HCT116 (cell line): Measurements from ENCODE around the gene ARVCF. TPM values are rescaled to one million over a fixed set of nuclear protein-coding genes. Genes with fewer than 3 reads are reported as not detected.

Experiments
- ATAC-seq: fragments of 200-7000 bp; cut with Tn5 transposase; 2 replicates; pipeline ENCODE4 v1.9.1; 2020; ENCODE audit warnings: mild to moderate bottlenecking, moderate library complexity
- BruUV-seq: library from RNA; stranded (reverse); fragments of 400-500 nt; replicated peaks from 2 replicates; lab custom pipeline; 2021; lab: Mats Ljungman, UMichigan
- CTCF ChIA-PET: fragments of 300-600 bp; sonication (Branson Sonifier 250); formaldehyde crosslinking; loops from one replicate; lab custom pipeline; 2021; ENCODE audit warnings: antibody characterized with exemption; lab: Charles Lee
- POLR2A ChIA-PET: fragments of 300-600, 350-600 bp; sonication (Branson Sonifier 250); formaldehyde crosslinking; loops from one replicate; lab custom pipeline; 2021; ENCODE audit warnings: antibody characterized with exemption; lab: Charles Lee
- RAD21 ChIA-PET, 2 experiments: fragments of 300-600 bp; sonication (Branson Sonifier 250); formaldehyde crosslinking; loops; one replicate each; lab custom pipeline; 2023; ENCODE audit warnings: low total read pairs in 2 of 2; ENCODE audit not compliant: uncharacterized antibody in 2 of 2, unreplicated experiment in 2 of 2, low non-redundant PET in 1 of 2; lab: Charles Lee
- DNase-seq: peaks from one replicate; pipeline ENCODE4 v3.0.0-alpha.2; 2010; ENCODE audit warnings: low read depth, low spot score
- H2AFZ ChIP-seq: fragments of 200-600 bp; shearing (Covaris generic), sonication (generic); 2 replicates; pipeline ENCODE4 v1.6.1; 2017; ENCODE audit warnings: low read depth, mixed run types, mixed read lengths, antibody characterized with exemption, low read length; ENCODE audit not compliant: poor library complexity, severe bottlenecking
- H3K27ac ChIP-seq: 2 replicates; pipeline ENCODE4 v1.5.1; 2012; ENCODE audit warnings: low read depth, low read length
- H3K27me3 ChIP-seq: fragments of 200-600 bp; sonication (generic); 2 replicates; pipeline ENCODE4 v1.6.1; 2016; ENCODE audit warnings: mixed run types, low read length, mixed read lengths; ENCODE audit not compliant: insufficient read depth
- H3K36me3 ChIP-seq, 2 experiments: fragments of 200-500 bp in 1 of 2; fragments of 200-600 bp in 1 of 2; sonication (Bioruptor generic) in 1 of 2; sonication (generic) in 1 of 2; 2 replicates each; pipeline versions ENCODE4 v1.5.1 to v1.6.1; 2014 to 2016; ENCODE audit warnings: low read length in 2 of 2, inconsistent platforms in 1 of 2, mixed read lengths in 1 of 2, mixed run types in 1 of 2; ENCODE audit not compliant: insufficient read depth in 2 of 2, control insufficient read depth in 1 of 2
- H3K4me1 ChIP-seq, 2 experiments: fragments of 200-600 bp in 1 of 2; sonication (generic) in 1 of 2; 2 replicates each; pipeline versions ENCODE4 v1.5.1 to v1.6.1; 2012 to 2017; ENCODE audit warnings: low read length in 2 of 2, inconsistent platforms in 1 of 2, mild to moderate bottlenecking in 1 of 2, mixed read lengths in 1 of 2, mixed run types in 1 of 2, moderate library complexity in 1 of 2; ENCODE audit not compliant: insufficient read depth in 2 of 2, control insufficient read depth in 1 of 2
- H3K4me2 ChIP-seq: fragments of 200-600 bp; sonication (generic); 2 replicates; pipeline ENCODE4 v1.6.1; 2017; ENCODE audit warnings: mixed run types, low read length, mixed read lengths
- H3K4me3 ChIP-seq, 2 experiments: fragments of 200-600 bp in 1 of 2; sonication (generic) in 1 of 2; replicated peaks in 1 of 2; 2 replicates each; pipeline ENCODE4 v1.5.1; 2011 to 2016; ENCODE audit warnings: low read length in 2 of 2, control low read depth in 1 of 2, low read depth in 1 of 2, mild to moderate bottlenecking in 1 of 2, mixed read lengths in 1 of 2, mixed run types in 1 of 2
- H3K79me2 ChIP-seq: fragments of 200-600 bp; sonication (generic); 2 replicates; pipeline ENCODE4 v1.6.1; 2017; ENCODE audit warnings: mild to moderate bottlenecking, mixed run types, low read length, moderate library complexity, mixed read lengths; ENCODE audit not compliant: insufficient read depth
- H3K9ac ChIP-seq: fragments of 200-600 bp; sonication (generic); 2 replicates; pipeline ENCODE4 v1.6.1; 2016; ENCODE audit warnings: low read length, mixed read lengths
- H3K9me2 ChIP-seq: fragments of 200-600 bp; sonication (generic), shearing (Covaris generic); 2 replicates; pipeline ENCODE4 v1.6.1; 2017; ENCODE audit warnings: mixed run types, mild to moderate bottlenecking, moderate library complexity; ENCODE audit not compliant: insufficient read depth
- H3K9me3 ChIP-seq, 2 experiments: fragments of 200-500 bp in 1 of 2; fragments of 200-600 bp in 1 of 2; sonication (Bioruptor generic) in 1 of 2; sonication (generic) in 1 of 2; 2 replicates each; pipeline ENCODE4 v1.6.1; 2014 to 2017; ENCODE audit warnings: low read length in 2 of 2, mixed read lengths in 2 of 2, inconsistent platforms in 1 of 2, low read depth in 1 of 2, mild to moderate bottlenecking in 1 of 2, mixed run types in 1 of 2, moderate library complexity in 1 of 2; ENCODE audit not compliant: control insufficient read depth in 1 of 2, insufficient read depth in 1 of 2
- H4K20me1 ChIP-seq: fragments of 200-600 bp; sonication (generic), shearing (Covaris generic); 2 replicates; pipeline ENCODE4 v1.6.1; 2017; ENCODE audit warnings: mixed run types, mild to moderate bottlenecking, moderate library complexity; ENCODE audit not compliant: insufficient read depth
- CBX3 ChIP-seq: IDR thresholded peaks from 2 replicates; pipeline ENCODE4 v1.6.1; 2012; ENCODE audit warnings: low read depth
- CEBPB ChIP-seq: IDR thresholded peaks from 2 replicates; pipeline ENCODE4 v1.6.1; 2012; ENCODE audit warnings: low read depth
- EGR1 ChIP-seq: IDR thresholded peaks from 2 replicates; pipeline ENCODE4 v1.6.1; 2012; ENCODE audit warnings: low read depth
- ELF1 ChIP-seq: IDR thresholded peaks from 2 replicates; pipeline ENCODE4 v1.6.1; 2012; ENCODE audit warnings: low read depth, borderline replicate concordance
- EZH2 ChIP-seq: fragments of 200-600 bp; sonication (generic); IDR thresholded peaks from 2 replicates; pipeline ENCODE4 v1.6.1; 2017; ENCODE audit warnings: antibody characterized with exemption, mixed run types
- EZH2phosphoT487 ChIP-seq: fragments of 200-600 bp; IDR thresholded peaks from 2 replicates; pipeline ENCODE4 v1.6.1; 2018; ENCODE audit warnings: antibody characterized with exemption, borderline replicate concordance
- JUND ChIP-seq: IDR thresholded peaks from 2 replicates; pipeline ENCODE4 v1.6.1; 2012
- POLR2AphosphoS5 ChIP-seq: IDR thresholded peaks from 2 replicates; pipeline ENCODE4 v1.6.1; 2011; ENCODE audit warnings: mild to moderate bottlenecking, low read depth, low read length, moderate library complexity
- TCF7L2 ChIP-seq: IDR thresholded peaks from 2 replicates; pipeline ENCODE4 v1.7.0; 2011; ENCODE audit warnings: borderline replicate concordance, inconsistent platforms; ENCODE audit not compliant: insufficient read depth, insufficient read length; ENCODE audit errors: extremely low read depth
- YY1 ChIP-seq: IDR thresholded peaks from 2 replicates; pipeline ENCODE4 v1.6.1; 2011; ENCODE audit warnings: low read length, low read depth, moderate library complexity, mild to moderate bottlenecking; ENCODE audit not compliant: insufficient replicate concordance; ENCODE audit errors: extremely low read depth
- ZFX ChIP-seq: fragments of 450-650 bp; IDR thresholded peaks from 2 replicates; pipeline ENCODE4 v1.6.1; 2017
- ZNF274 ChIP-seq: fragments of 200-500 bp; sonication (Bioruptor generic); IDR thresholded peaks from 2 replicates; pipeline ENCODE4 v1.6.1; 2014; ENCODE audit warnings: mild to moderate bottlenecking, low read depth, low read length, inconsistent platforms
- intact Hi-C: fragments of 100-400 bp; cut with micrococcal nuclease; formaldehyde crosslinking; loops from 2 replicates; pipeline ENCODE4 v1.10.0; 2022
- total RNA-seq: library from RNA; stranded (reverse); gene quantifications from one replicate; pipeline ENCODE4 v1.2.1, GENCODE V29; 2021; ENCODE audit not compliant: unreplicated experiment
- TF ChIP-seq, protein P1 (sequence below), 3 experiments: fragments of 200-600 bp in 1 of 3; sonication (generic) in 1 of 3; IDR thresholded peaks in 2 of 3; conservative IDR thresholded peaks in 1 of 3; 2 replicates each; pipeline ENCODE4 v1.5.1; 2012 to 2017; ENCODE audit warnings: low read depth in 2 of 3, low read length in 2 of 3, antibody characterized with exemption in 1 of 3, borderline replicate concordance in 1 of 3, control low read depth in 1 of 3, mild to moderate bottlenecking in 1 of 3, mixed read lengths in 1 of 3, mixed run types in 1 of 3, moderate library complexity in 1 of 3; ENCODE audit not compliant: insufficient read depth in 1 of 3
- TF ChIP-seq, protein P2 (sequence below): IDR thresholded peaks from 2 replicates; pipeline ENCODE4 v1.6.1; 2012
- TF ChIP-seq, protein P3 (sequence below): IDR thresholded peaks from 2 replicates; pipeline ENCODE4 v1.6.1; 2012

The ARVCF gene
- total RNA-seq, 1 experiment from 2014 or later: 42.8 TPM

DNA sequence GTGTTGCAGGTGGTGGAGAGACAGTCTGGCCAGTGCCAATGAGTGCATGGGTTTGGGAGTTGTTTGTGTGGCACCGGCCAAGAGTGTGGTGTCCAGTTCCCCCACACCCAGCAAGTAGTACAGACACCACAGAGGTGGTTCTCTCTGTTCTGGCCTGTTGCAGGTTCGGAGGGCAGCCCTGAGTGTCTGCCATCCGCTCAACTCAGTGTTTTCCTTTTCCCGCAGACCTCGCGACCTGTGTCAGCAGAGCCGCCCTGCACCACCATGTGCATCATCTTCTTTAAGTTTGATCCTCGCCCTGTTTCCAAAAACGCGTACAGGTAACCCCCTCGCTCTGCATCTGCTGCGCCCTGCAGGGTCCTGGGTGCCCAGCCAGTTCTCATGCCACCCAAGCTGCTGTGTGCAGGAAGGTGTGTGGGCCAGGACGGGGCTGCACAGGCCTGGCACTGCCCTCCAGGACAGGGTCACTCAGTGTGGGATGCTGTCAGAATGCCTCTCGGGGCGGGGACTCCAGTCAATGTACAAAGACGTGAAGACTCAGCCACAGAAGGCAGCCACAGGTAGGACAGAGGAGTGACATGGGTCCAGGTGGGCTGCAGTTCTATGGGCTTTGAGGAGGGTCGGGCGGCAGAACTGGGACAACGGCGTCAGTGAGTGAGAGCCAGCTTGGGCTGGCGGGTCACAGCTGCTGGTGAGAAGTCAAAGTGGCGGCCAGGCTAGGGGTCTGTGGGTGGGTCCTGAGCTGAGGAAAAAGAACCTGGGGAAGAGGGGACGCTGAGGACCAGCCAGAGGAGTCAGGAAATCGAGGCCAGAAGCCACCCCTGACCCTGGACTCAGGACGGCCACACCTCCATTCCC is 20.1 kb upstream of the ARVCF start:
- BruUV-seq: no TSS peak
- no peaks in the 10 kb centered on the region for H3K9me2 ChIP-seq
- ChIA-PET POLR2A (no interaction called here), CTCF (no interaction called here), RAD21 (no interaction called here)
- ATAC-seq: no peak
- no peak overlapping the region for H3K4me2 ChIP-seq
- H3K9me3 ChIP-seq: no peaks in the 10 kb centered on the region
- no peak overlapping the region for H3K27ac ChIP-seq
- no peak overlapping the region for H3K4me3 ChIP-seq
- no peaks in the 10 kb centered on the region for H3K27me3 ChIP-seq
- TF ChIP-seq JUND (no peak), CEBPB (no peak), POLR2AphosphoS5 (no peak), EZH2phosphoT487 (no peak)
- TF ChIP-seq, protein P1, sequence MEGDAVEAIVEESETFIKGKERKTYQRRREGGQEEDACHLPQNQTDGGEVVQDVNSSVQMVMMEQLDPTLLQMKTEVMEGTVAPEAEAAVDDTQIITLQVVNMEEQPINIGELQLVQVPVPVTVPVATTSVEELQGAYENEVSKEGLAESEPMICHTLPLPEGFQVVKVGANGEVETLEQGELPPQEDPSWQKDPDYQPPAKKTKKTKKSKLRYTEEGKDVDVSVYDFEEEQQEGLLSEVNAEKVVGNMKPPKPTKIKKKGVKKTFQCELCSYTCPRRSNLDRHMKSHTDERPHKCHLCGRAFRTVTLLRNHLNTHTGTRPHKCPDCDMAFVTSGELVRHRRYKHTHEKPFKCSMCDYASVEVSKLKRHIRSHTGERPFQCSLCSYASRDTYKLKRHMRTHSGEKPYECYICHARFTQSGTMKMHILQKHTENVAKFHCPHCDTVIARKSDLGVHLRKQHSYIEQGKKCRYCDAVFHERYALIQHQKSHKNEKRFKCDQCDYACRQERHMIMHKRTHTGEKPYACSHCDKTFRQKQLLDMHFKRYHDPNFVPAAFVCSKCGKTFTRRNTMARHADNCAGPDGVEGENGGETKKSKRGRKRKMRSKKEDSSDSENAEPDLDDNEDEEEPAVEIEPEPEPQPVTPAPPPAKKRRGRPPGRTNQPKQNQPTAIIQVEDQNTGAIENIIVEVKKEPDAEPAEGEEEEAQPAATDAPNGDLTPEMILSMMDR (IDR thresholded peaks at IDR 0.05 in 2 of 3, conservative IDR thresholded peaks at IDR 0.05 in 1 of 3; ENCODE audit: borderline replicate concordance in 1 of 3, insufficient read depth in 1 of 3, low read depth in 2 of 3, low read length in 2 of 3): no peak
- H2AFZ ChIP-seq: no peak overlapping the region
- no peaks in the 10 kb centered on the region for H4K20me1 ChIP-seq
- H3K4me1 ChIP-seq: peaks cover 2 to 10% of the 10 kb centered on the region in 2 experiments; a peak in 3 of 4 replicates
- no peak overlapping the region for H3K9ac ChIP-seq
- no peaks in the 10 kb centered on the region for H3K79me2 ChIP-seq
- intact Hi-C loops: no loop called here
- H3K36me3 ChIP-seq: no peaks in the 10 kb centered on the region; a peak in 1 of 4 replicates
- DNase-seq: no peak

DNA sequence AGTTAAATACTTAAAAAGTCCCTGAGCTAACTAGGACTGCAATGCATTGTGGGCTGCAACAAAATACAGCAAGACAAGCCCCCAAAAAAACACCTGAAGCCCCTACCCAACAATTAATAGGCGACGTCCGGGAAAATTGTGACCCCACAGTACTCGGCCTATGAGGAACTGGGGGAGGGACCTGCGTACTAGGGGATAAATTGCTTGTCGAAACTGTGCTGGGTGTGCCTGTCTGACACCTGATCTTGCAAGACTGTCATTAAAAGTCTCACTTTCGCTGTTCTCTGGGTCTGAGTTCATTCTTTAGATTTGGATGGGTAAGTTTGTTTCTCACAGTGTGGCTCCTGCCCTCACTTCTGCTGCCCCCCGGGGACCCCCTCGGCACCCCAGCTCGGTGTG is 19.5 kb upstream of the ARVCF start:
- ChIA-PET POLR2A (no interaction called here), RAD21 (no interaction called here), CTCF (no interaction called here)
- H3K9me3 ChIP-seq: no peaks in the 10 kb centered on the region
- H3K9ac ChIP-seq: no peak overlapping the region
- no TSS peak for BruUV-seq
- no peak overlapping the region for H2AFZ ChIP-seq
- no peaks in the 10 kb centered on the region for H3K9me2 ChIP-seq
- H4K20me1 ChIP-seq: no peaks in the 10 kb centered on the region
- H3K4me1 ChIP-seq: peaks cover 2 to 14% of the 10 kb centered on the region in 2 experiments; a peak in 3 of 4 replicates
- H3K27ac ChIP-seq: no peak overlapping the region
- intact Hi-C loops: no loop called here
- H3K36me3 ChIP-seq: no peaks in the 10 kb centered on the region; a peak in 1 of 4 replicates
- no peaks in the 10 kb centered on the region for H3K27me3 ChIP-seq
- TF ChIP-seq ELF1: no peak
- no peak for TF ChIP-seq TCF7L2
- TF ChIP-seq CBX3: no peak
- TF ChIP-seq ZFX: no peak
- TF ChIP-seq EZH2: no peak
- TF ChIP-seq, protein P2, sequence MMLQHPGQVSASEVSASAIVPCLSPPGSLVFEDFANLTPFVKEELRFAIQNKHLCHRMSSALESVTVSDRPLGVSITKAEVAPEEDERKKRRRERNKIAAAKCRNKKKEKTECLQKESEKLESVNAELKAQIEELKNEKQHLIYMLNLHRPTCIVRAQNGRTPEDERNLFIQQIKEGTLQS: no peak
- no peak for TF ChIP-seq EGR1
- TF ChIP-seq, protein P1 (IDR thresholded peaks at IDR 0.05 in 2 of 3, conservative IDR thresholded peaks at IDR 0.05 in 1 of 3; ENCODE audit: borderline replicate concordance in 1 of 3, insufficient read depth in 1 of 3, low read depth in 2 of 3, low read length in 2 of 3): no peak
- no peak for TF ChIP-seq JUND
- no peak for TF ChIP-seq YY1
- TF ChIP-seq ZNF274: no peak
- TF ChIP-seq, protein P3, sequence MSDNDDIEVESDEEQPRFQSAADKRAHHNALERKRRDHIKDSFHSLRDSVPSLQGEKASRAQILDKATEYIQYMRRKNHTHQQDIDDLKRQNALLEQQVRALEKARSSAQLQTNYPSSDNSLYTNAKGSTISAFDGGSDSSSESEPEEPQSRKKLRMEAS: no peak
- no peaks in the 10 kb centered on the region for H3K79me2 ChIP-seq
- DNase-seq (no peak), ATAC-seq (no peak)
- H3K4me2 ChIP-seq: no peak overlapping the region
- H3K4me3 ChIP-seq: no peak overlapping the region
